ENCODE measurements around the gene LOXHD1. TPM values are rescaled to one million over a fixed set of nuclear protein-coding genes. Genes with fewer than 3 reads are reported as not detected.

LOXHD1 gene
- not detected in 2 replicates for total RNA-seq

DNA sequence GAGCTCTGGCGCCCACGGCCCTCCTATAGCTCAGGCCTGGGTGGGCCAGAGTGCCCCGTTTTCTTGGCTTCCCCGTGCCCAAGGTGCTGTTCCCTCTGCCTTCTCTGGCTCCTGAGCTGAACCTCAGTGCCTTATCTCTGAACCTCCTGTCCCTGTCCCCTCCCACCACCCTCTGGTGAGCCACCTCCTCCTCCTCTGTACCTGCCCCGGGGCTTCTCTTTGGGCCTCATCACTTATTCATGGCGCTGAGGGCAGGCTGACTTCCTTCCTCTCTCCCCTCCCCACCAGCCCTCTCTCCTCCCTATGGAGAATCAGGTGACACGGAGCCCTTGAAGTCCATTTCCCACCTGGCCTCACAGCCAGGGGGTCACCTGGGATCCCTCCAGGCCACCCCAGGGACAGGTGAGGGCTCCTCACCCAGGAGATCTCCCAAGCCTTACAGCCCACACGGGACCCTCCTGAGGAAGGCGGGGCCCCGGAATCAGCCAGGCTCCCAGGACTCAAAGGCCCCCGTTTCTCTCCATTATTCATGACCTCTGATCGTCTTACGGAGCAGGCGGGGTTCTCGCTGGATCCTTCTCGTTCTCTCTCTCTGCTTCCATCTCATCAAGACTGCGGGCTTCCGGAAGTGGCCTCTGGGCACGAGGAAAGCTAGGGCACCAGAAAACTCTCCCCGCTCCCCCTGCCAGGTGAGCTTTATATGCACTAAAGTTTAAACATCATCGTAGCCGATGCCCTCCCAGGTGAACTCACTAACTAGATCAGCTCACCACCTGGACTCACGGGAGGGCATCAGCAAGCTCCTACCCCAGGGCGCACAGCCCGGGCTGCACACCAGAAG lies at the start of gene LOXHD1:
Gene LOXHD1, minus strand, starts transcription at position 106 of the 841 bp plus-strand sequence. CDS start 187 bp downstream, outside the sequence.

Other genes with a start within 250 kb of the LOXHD1 start
- gene ST8SIA5, start 99.8 kb upstream of the LOXHD1 start, total RNA-seq: 0.16 TPM in 1 of 2 replicates, not detected in the other

Data from bronchial smooth muscle cell (primary cell).